A549 (cell line): ENCODE data around the gene S1PR2.

Experiments used
- EP300 ChIP-seq, 2 experiments: fragments of >200 bp; sonication (Bioruptor Twin); formaldehyde crosslinking; IDR thresholded peaks; 2 replicates in 1 of 2; 3 replicates in 1 of 2; pipeline ENCODE4 v1.6.1; 2016 to 2017
- HOXA7 ChIP-seq: fragments of 250-450 bp; sonication (Bioruptor Pico); IDR thresholded peaks from 2 replicates; pipeline ENCODE4 v1.5.0; 2020; ENCODE audit warnings: mild to moderate bottlenecking, moderate library complexity
- KDM1A ChIP-seq: fragments of 200-600 bp; sonication (generic); IDR thresholded peaks from 2 replicates; pipeline ENCODE4 v1.6.1; 2016; ENCODE audit warnings: low read depth, mild to moderate bottlenecking
- POLR2A ChIP-seq: IDR thresholded peaks from 2 replicates; pipeline ENCODE4 v1.6.1; 2012; ENCODE audit warnings: mild to moderate bottlenecking, low read length
- RAD21 ChIP-seq, 2 experiments: fragments of >200 bp in 1 of 2; sonication (Bioruptor Twin) in 1 of 2; formaldehyde crosslinking in 1 of 2; IDR thresholded peaks in 1 of 2; conservative IDR thresholded peaks in 1 of 2; 2 replicates in 1 of 2; 3 replicates in 1 of 2; pipeline ENCODE4 v1.6.1; 2012 to 2018; ENCODE audit warnings: inconsistent platforms in 1 of 2
- SMC3 ChIP-seq: fragments of >200 bp; sonication (Bioruptor Twin); formaldehyde crosslinking; IDR thresholded peaks from 3 replicates; pipeline ENCODE4 v1.6.1; 2018; ENCODE audit warnings: inconsistent platforms
- TF ChIP-seq, protein P1 (sequence below): fragments of >200 bp; sonication (Bioruptor Twin); formaldehyde crosslinking; IDR thresholded peaks from 3 replicates; pipeline ENCODE4 v1.5.1; 2016
- TF ChIP-seq, protein P2 (sequence below): fragments of 250-450 bp; sonication (Bioruptor Pico); IDR thresholded peaks from 2 replicates; pipeline ENCODE4 v1.5.0; 2021; ENCODE audit warnings: mild to moderate bottlenecking, moderate library complexity, borderline replicate concordance

DNA sequence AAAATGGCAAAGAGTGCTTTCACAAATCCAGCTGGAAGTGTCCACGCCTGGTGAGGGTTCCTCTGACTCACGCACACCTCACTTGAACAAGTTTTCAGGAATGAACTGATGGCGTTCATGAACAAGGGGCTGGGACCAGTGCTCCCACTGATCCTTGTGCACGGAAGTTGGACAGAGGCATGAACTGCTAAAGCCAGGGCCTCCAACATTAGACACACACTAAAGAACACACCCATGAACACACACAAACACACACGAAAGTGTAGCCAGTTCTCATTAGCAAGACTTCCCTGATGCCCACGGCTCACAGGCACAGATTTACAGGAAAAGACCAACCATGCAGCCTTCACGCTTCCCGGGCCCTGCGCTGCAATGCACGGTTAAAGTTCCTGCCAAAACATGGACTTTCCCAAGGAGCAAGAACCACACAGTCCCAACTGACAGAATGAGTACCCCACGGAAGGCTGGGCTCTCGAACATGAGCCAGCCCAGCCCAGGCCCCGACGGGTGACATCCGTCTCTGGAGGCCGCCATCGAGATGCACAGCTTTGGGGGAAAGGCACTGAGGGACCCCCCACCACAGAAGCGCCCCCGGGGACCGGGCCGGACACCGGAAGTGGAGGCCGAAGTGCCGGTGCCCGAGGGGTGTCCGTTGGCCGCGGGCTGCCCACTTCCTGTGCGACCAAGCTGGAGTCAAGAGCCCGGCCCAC, 37.2 kb downstream of the S1PR2 start:
- TF ChIP-seq POLR2A = no peak
- TF ChIP-seq, protein P1, sequence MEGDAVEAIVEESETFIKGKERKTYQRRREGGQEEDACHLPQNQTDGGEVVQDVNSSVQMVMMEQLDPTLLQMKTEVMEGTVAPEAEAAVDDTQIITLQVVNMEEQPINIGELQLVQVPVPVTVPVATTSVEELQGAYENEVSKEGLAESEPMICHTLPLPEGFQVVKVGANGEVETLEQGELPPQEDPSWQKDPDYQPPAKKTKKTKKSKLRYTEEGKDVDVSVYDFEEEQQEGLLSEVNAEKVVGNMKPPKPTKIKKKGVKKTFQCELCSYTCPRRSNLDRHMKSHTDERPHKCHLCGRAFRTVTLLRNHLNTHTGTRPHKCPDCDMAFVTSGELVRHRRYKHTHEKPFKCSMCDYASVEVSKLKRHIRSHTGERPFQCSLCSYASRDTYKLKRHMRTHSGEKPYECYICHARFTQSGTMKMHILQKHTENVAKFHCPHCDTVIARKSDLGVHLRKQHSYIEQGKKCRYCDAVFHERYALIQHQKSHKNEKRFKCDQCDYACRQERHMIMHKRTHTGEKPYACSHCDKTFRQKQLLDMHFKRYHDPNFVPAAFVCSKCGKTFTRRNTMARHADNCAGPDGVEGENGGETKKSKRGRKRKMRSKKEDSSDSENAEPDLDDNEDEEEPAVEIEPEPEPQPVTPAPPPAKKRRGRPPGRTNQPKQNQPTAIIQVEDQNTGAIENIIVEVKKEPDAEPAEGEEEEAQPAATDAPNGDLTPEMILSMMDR = no peak
- no peak for TF ChIP-seq SMC3
- no peak for TF ChIP-seq RAD21 (conservative IDR thresholded peaks at IDR 0.05 in 1 of 2, IDR thresholded peaks at IDR 0.05 in 1 of 2)
- no peak for TF ChIP-seq KDM1A
- no peak for TF ChIP-seq EP300 (IDR thresholded peaks at IDR 0.05)
- TF ChIP-seq, protein P2, sequence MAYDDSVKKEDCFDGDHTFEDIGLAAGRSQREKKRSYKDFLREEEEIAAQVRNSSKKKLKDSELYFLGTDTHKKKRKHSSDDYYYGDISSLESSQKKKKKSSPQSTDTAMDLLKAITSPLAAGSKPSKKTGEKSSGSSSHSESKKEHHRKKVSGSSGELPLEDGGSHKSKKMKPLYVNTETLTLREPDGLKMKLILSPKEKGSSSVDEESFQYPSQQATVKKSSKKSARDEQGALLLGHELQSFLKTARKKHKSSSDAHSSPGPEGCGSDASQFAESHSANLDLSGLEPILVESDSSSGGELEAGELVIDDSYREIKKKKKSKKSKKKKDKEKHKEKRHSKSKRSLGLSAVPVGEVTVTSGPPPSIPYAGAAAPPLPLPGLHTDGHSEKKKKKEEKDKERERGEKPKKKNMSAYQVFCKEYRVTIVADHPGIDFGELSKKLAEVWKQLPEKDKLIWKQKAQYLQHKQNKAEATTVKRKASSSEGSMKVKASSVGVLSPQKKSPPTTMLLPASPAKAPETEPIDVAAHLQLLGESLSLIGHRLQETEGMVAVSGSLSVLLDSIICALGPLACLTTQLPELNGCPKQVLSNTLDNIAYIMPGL (CRISPR knock-in tag) = no peak
- TF ChIP-seq HOXA7 (CRISPR knock-in tag) = no peak
